Lower lobe of right lung (tissue), 2 donors: ENCODE results near the gene TMEM106B. TPM values are rescaled to one million over a fixed set of nuclear protein-coding genes. Genes with fewer than 3 reads are reported as not detected.
"Not testable (repeated sequence)": the region's sequence is repeated elsewhere in the genome, so short reads cannot be mapped to it uniquely, and the experiment has no call there.

ENCODE experiments used
- ATAC-seq, 2 donors: fragments of 200-7000 bp; cut with Tn5 transposase; one replicate each; pipeline ENCODE4 v1.9.1; 2020 to 2022; ENCODE audit warnings: mild to moderate bottlenecking in 2 of 2, moderate library complexity in 2 of 2
- DNase-seq: peaks from one replicate; pipeline ENCODE4 v3.0.0-alpha.2; 2020
- H3K27ac ChIP-seq: fragments of 200-600 bp; one replicate; pipeline ENCODE4 v1.8.0; 2022
- H3K27me3 ChIP-seq: fragments of 200-600 bp; one replicate; pipeline ENCODE4 v1.8.0; 2022; ENCODE audit warnings: low read depth
- H3K36me3 ChIP-seq: fragments of 200-600 bp; one replicate; pipeline ENCODE4 v1.8.0; 2022; ENCODE audit warnings: mild to moderate bottlenecking
- H3K4me1 ChIP-seq: fragments of 200-600 bp; one replicate; pipeline ENCODE4 v1.8.0; 2022
- H3K4me3 ChIP-seq: fragments of 200-600 bp; one replicate; pipeline ENCODE4 v1.8.0; 2022; ENCODE audit warnings: mild to moderate bottlenecking
- H3K9me3 ChIP-seq: fragments of 200-600 bp; one replicate; pipeline ENCODE4 v1.8.0; 2022
- intact Hi-C: fragments of 100-400 bp; cut with DNase I; formaldehyde crosslinking; loops from one replicate; pipeline ENCODE4 v1.11.0; 2022
- long read RNA-seq: library from polyadenylated mRNA; unstranded; transcript quantifications from one replicate; pipeline ENCODE4 v2.0.0, GENCODE V29; 2021
- total RNA-seq: library from RNA; stranded (reverse); fragmentation: NEBNext Ultra II Directional; extraction: Animal tissue kit (Norgen Biotek cat#: 25700); gene quantifications from one replicate; pipeline ENCODE4 v1.2.1, GENCODE V29; 2021
- TF ChIP-seq, protein P1 (sequence below): fragments of 200-600 bp; IDR thresholded peaks from one replicate; pipeline ENCODE4 v1.8.0; 2022; ENCODE audit warnings: antibody characterized with exemption, mild to moderate bottlenecking
- donor health status: DM: no; HTN: yes; CAD: no; lungs with severe emphysema.

TMEM106B gene
- total RNA-seq = 38.7 TPM
- long read RNA-seq, full-length matches to known transcripts = 20 of 28 reads
- long read RNA-seq, partial matches to known transcripts = 2 of 28 reads
- long read RNA-seq, other reads (novel, unspliced or antisense) = 6 of 28 reads

DNA sequence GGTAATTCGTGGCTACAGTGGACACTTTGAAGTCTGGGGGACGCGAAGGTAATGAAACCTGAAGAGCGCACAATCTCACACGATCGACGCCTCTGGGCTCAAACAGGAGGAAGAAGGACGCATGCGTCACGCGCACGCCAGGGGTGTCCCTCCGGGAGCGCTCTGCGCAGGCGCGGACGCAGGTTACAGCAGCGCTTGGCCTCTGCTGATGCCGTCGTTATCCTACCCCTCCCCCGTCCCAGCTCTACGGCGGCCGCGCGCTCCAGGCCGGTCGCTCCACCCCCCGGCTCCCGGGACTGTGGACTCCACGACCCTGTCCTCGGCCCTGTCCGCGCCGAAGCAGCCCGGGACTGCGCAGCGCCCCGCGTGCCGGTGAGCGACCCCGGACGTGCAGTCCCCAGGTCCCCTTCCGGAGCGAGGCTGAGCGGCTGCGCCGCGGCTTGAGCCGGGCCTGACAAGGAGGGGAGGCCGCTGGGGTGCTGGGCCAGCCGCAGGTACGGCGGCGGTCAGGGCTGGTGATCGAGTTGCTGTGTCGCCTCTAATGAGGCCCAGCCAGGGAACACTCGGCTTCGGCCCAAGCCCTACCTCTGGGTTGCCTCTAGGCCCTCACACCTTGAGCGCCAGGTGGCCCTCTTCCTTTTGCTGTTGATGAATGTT lies at the start of gene TMEM106B:
Gene TMEM106B (plus strand): TSS at position 241 of the 657 bp plus-strand sequence. CDS start 3,517 bp downstream, outside the sequence.
- DNase-seq (peak; percentile 99), ATAC-seq (peak; percentile 99)
- H3K36me3 ChIP-seq = peaks cover 5% of the 10 kb centered on the region
- H3K27ac ChIP-seq = peak within 1 kb of the TSS; percentile 96
- intact Hi-C loops = no loop called here
- peak within 1 kb of the TSS; percentile 83 for H3K4me3 ChIP-seq
- H3K27me3 ChIP-seq = no peaks in the 10 kb centered on the region
- peaks cover 13% of the 10 kb centered on the region for H3K4me1 ChIP-seq
- TF ChIP-seq, protein P1, sequence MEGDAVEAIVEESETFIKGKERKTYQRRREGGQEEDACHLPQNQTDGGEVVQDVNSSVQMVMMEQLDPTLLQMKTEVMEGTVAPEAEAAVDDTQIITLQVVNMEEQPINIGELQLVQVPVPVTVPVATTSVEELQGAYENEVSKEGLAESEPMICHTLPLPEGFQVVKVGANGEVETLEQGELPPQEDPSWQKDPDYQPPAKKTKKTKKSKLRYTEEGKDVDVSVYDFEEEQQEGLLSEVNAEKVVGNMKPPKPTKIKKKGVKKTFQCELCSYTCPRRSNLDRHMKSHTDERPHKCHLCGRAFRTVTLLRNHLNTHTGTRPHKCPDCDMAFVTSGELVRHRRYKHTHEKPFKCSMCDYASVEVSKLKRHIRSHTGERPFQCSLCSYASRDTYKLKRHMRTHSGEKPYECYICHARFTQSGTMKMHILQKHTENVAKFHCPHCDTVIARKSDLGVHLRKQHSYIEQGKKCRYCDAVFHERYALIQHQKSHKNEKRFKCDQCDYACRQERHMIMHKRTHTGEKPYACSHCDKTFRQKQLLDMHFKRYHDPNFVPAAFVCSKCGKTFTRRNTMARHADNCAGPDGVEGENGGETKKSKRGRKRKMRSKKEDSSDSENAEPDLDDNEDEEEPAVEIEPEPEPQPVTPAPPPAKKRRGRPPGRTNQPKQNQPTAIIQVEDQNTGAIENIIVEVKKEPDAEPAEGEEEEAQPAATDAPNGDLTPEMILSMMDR = no peak
- H3K9me3 ChIP-seq = no peaks in the 10 kb centered on the region

DNA sequence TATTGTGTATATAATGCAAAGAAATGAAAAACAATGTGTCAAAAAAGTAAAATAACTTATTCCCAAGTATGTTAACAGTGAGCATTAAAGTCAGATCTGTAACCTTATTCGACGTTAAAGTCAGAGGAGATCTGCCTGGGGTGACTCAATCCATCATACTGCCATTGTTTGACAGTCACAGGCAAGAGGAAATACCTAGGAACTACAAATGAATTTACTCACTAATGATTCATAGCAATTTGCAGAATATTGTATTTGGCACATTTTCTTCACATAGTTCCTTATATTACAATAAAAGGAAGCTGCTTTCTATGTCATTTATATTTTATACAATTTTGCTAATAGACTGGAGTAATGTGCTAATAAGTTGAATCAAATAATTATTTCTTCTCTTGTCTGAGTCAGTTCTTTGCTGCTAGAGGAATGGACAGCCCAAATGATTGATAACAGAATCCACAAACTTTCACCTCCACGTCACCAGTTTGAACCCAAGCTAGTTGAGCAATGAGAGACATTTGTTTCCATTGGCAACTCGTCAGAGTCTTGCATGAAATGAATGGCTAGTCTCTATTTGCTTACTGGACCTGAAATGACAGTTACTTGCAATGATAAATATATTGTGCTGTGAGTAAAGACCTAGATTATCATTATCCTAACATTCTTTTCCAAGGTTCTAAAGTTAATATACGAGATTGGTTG lies 48.5 kb upstream of the TMEM106B start:
- Histone ChIP-seq H3K36me3 (no peaks in the 10 kb centered on the region), H3K4me1 (no peaks in the 10 kb centered on the region), H3K4me3 (no peak overlapping the region), H3K27me3 (no peaks in the 10 kb centered on the region), H3K9me3 (no peaks in the 10 kb centered on the region), H3K27ac (no peak overlapping the region)
- intact Hi-C loops = no loop called here
- ATAC-seq = no peak
- TF ChIP-seq, protein P1 = no peak
- DNase-seq = no peak

DNA sequence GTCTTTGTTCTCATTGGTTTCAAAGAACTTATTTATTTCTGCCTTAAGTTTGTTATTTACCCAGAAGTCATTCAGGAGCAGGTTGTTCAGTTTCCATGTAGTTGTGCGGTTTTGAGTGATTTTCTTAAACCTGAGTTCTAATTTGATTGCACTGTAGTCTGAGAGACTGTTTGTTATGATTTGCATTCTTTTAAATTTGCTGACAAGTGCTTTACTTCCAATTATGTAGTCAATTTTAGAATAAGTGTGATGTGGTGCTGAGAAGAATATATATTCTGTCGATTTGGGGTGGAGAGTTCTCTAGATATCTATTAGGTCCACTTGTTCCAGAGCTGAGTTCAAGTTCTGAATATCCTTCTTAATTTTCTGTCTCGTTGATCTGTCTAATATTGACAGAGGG lies 43.0 kb upstream of the TMEM106B start:
- H3K4me3 ChIP-seq, H3K36me3 ChIP-seq, H3K4me1 ChIP-seq, ATAC-seq, H3K27me3 ChIP-seq, intact Hi-C loops, H3K9me3 ChIP-seq, H3K27ac ChIP-seq, DNase-seq: not testable (repeated sequence)

DNA sequence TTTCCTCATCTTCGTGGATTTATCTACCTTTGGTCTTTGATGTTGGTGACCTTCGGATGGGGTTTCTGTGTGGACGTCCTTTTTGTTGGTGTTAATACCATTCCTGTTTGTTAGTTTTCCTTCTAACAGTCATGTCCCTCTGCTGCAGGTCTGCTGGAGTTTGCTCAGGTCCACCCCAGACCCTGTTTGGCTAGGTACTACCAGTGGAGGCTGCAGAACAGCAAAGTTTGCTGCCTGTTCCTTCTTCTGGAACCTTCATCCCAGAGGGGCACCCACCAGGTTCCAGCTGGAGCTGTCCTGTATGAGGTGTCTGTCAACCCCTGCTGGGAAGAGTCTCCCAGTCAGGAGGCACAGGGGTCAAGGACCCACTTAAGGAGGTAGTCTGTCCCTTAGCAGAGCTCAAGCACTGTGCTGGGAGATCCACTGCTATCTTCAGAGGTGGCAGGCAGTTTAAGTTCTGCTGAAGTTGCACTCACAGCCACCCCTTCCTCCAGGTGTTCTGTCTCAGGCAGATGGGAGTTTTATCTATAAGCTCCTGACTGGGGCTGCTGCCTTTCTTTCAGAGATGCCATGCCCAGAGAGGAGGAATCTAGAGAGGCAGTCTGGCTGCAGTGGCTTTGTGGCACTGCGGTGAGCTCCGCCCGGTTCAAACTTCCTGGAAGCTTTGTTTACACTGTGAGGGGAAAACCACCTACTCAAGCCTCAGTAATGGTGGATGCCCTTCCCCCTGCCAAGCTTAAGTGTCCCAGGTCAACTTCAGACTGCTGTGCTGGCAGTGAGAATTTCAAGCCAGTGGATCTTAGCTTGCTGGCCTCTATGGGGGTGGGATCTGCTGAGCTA lies 40.9 kb upstream of the TMEM106B start:
- DNase-seq (peak; percentile 73), ATAC-seq (peak; percentile 83 to 93)
- H3K36me3 ChIP-seq, H3K27me3 ChIP-seq, H3K4me1 ChIP-seq, intact Hi-C loops, H3K27ac ChIP-seq, H3K4me3 ChIP-seq, H3K9me3 ChIP-seq: not testable (repeated sequence)

DNA sequence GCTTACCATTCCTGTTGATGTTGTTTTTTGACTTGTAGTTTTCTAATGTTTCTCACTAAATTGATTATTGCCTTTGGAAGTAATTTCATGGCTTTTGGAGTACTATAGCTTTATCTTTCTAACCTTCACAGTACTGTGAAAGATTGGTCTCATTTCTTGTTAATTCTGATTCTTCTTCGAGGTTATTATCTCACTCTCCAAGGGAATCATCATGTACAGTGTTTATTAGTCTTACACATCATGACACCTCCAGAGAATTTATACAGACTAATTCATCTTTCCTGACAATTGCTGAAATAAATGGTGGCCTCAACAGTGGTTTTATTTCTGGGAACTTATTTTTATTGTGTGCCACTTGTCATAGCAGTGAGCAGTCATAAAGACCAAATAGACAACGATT lies 37.4 kb upstream of the TMEM106B start:
- Histone ChIP-seq H3K9me3 (peaks cover 2% of the 10 kb centered on the region), H3K4me3 (no peak overlapping the region), H3K4me1 (no peaks in the 10 kb centered on the region), H3K27ac (no peak overlapping the region), H3K36me3 (no peaks in the 10 kb centered on the region), H3K27me3 (no peaks in the 10 kb centered on the region)
- ATAC-seq (no peak), DNase-seq (no peak)
- intact Hi-C loops = no loop called here
- TF ChIP-seq, protein P1 = no peak

DNA sequence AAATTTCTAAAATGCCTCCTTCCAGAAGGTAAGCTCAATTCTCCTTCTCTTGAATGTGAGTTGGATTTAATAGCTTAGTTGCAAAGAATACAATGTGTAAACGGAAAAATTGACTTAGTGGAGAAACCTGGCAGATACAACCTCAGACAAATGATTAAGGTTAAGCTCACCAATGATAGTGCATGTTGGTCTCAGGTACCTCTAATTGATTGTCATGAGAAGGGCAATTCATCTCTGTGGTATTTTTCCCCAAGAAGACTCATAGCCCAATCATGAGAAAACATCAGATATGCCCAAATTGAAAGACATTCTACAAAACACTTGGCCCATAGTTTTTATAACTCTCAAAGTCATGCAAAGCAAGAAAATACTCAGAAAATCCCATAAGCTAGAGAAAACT lies 36.2 kb upstream of the TMEM106B start:
- Histone ChIP-seq H3K9me3 (no peaks in the 10 kb centered on the region), H3K27ac (no peak overlapping the region), H3K27me3 (no peaks in the 10 kb centered on the region), H3K4me1 (no peaks in the 10 kb centered on the region), H3K36me3 (no peaks in the 10 kb centered on the region), H3K4me3 (no peak overlapping the region)
- TF ChIP-seq, protein P1 = no peak
- intact Hi-C loops = no loop called here
- ATAC-seq = no peak
- no peak for DNase-seq
